ENCODE measurements around the gene TENM3.

- TF ChIP-seq ZFP41 (tag by site-specific recombination; IDR thresholded peaks at IDR 0.05; ENCODE audit: borderline replicate concordance) (no peak), CTCF (tag by site-specific recombination; IDR thresholded peaks at IDR 0.05) (no peak), ZNF768 (tag by site-specific recombination; IDR thresholded peaks at IDR 0.05) (no peak), MZF1 (tag by site-specific recombination; IDR thresholded peaks at IDR 0.05; ENCODE audit: borderline replicate concordance) (no peak), ZBTB17 (tag by site-specific recombination; IDR thresholded peaks at IDR 0.05) (no peak), ZNF114 (tag by site-specific recombination; IDR thresholded peaks at IDR 0.05) (no peak), ZNF830 (tag by site-specific recombination; IDR thresholded peaks at IDR 0.05; ENCODE audit: low read depth) (no peak), YY1 (tag by site-specific recombination; IDR thresholded peaks at IDR 0.05) (no peak), ZNF561 (tag by site-specific recombination; IDR thresholded peaks at IDR 0.05; ENCODE audit: borderline replicate concordance) (no peak)
These were observed 7.9 kb downstream of the TENM3 start for GRCh38 chr4:182251116-182251515.
